ENCODE data around the gene ANGPTL1.

- TF ChIP-seq ZNF121 (CRISPR knock-in tag; IDR thresholded peaks at IDR 0.05) (no peak), CSRNP2 (CRISPR knock-in tag; conservative IDR thresholded peaks at IDR 0.05; ENCODE audit: low read depth) (no peak), SNAPC2 (CRISPR knock-in tag; IDR thresholded peaks at IDR 0.05) (no peak), ZNF577 (CRISPR knock-in tag; IDR thresholded peaks at IDR 0.05; ENCODE audit: borderline replicate concordance, low read depth) (no peak)
Observed at GRCh38 chr1:178870944-178871343, at the start of gene ANGPTL1.
